ENCODE data around the gene MAP3K5.

MAP3K5 gene

DNA sequence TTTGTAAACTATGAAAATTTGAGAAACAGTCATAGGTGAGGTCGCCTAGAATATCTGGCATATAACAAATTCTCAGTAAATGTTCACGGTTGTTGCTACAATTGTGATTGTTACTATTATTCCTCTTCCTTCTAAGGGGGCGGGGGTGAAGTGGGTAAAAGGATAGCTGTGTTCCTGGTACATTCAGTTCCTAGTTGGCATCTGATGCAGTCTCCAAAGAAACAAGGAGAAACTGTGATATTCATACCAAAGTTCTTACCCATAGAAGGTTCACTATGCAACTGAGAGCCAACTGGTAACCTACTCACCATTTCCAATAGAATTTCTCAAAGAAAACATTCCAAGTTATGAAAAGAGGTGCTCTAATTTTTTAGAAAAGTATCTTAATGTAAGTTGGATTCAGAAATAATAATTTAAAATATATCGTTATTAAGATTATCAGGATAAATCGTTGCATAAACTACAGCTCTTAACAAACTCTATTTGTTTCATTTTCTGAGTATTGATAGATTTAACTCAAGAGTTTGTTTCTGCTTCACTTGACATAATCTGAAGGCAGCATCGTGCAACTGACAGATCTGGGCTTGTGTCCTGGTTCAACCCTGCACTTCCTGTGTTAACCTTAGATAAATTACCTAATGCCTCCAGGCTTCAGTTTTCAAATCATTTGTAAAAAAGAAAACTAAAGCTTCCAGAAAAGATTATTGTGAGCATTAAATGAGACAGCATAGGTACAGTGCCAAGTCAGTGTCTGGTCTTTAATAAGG, 228.7 kb downstream of the MAP3K5 start:
- DNase-seq, result no peak

DNA sequence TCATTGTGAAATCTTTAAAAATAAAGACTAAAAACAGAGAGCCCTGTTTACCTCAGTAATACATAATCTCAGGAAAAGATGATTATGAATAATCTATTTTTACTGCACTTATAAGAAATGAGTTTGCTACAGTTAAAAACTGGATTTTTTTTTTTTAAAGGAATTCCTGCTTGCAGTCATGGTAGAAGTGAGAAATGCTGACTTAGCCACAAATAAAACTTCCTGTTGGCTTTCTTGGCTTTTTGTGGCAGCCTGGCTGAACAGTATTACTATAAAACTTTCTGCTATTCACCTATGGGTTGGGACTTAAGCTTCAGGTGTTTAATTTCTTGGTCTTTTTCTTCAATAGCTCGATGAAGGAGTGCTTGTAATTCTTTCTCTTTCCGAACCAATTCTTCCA, 230.1 kb downstream of the MAP3K5 start:
- DNase-seq, result no peak

DNA sequence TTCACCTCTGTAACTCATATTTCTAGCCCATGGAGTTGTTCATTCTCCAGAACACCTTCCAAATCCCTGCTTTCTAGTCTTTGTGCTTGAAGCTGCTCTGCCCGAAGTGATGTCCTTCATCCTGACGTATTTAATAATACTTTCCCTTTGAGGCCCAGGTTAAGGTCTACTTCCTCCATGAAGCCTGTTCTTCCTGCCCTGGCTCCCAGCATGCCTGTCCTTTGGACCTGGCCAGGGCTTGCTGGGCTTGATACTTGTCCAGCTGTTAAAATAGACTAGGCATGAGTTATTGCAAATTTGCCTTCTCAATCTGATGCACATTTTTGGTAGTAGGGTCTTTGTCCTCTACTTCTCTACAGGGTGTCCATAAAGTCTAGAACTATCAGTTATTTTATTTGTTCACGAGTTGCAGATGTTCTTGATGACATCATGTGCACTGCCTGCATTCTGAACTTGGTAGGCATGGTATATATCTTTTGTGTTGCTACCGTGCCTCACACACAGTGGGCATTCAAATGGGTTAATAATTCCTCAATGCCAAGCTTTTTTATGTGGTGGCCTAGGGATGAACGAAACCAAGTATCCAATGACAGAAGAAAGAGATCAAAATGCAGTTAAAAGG, 239.0 kb downstream of the MAP3K5 start:
- no peak for DNase-seq

GRCh38 chr6:136552054-136552453, 240.2 kb downstream of the MAP3K5 start:
- DNase-seq, result no peak

GRCh38 chr6:136551103-136551502, 241.2 kb downstream of the MAP3K5 start:
- no peak for DNase-seq

DNA sequence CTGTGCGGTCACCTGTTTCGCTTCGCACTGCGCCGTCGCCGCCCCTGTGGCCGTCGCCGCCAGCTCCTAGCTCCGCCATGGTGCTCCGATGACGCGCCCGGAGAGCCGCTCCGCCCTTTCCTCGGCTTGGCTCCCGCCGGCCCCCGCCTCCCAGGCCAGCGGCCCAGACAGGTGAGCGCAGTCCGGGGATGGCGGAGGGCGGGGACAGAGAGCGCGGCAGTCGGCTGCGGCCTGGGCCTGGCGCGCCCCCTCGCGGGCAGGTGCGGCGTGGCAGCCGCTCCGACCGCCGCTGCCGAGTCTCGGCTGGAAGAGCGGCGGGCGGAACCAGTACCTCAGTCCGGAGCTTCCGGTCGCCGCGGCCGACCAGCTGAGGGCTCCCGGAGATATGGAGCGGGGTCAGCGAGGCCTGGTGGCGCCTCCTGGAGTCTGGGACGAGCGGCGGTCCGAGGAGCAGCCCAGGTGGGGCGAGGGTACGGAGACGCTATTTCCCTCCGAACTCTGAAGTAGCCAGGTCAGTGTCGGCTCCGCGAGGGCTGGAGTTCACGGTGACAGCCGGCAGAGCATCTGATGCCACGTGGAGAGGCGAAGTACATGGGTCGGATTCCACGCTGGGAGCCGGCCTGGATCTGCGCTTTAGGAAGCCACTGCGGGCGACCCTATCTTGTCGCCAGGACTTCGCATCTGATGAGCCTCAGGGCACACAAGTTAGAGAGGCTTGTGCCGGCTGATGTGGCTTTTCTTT, 241.8 kb downstream of the MAP3K5 start, which contains the start of gene MAP7:
MAP7 (minus strand) TSS at position 93 of the 742 bp plus-strand sequence; CDS start at position 79, 14 bp downstream.
- no peak for DNase-seq

DNA sequence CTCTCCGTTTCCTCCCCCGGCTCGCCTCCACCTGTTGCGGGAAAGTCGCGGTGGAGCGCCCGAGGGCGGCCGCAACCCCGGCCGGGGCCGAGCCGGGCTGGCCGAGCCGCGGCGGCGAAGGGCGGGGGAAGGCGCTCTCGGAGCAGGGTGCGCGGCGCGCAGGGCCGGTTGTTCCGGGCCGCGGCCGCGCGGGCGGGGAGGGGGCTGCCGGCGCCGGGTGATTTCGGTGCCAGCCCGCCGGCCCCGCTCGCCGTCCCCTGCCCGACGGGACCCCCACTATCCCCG, 242.3 kb downstream of the MAP3K5 start:
- no peak for DNase-seq

- DNase-seq, result no peak
Measured at GRCh38 chr6:136549300-136550044, 242.8 kb downstream of the MAP3K5 start.

GRCh38 chr6:136548582-136549299, 243.5 kb downstream of the MAP3K5 start:
- DNase-seq, result no peak

GRCh38 chr6:136547871-136548270, 244.4 kb downstream of the MAP3K5 start:
- no peak for DNase-seq

DNA sequence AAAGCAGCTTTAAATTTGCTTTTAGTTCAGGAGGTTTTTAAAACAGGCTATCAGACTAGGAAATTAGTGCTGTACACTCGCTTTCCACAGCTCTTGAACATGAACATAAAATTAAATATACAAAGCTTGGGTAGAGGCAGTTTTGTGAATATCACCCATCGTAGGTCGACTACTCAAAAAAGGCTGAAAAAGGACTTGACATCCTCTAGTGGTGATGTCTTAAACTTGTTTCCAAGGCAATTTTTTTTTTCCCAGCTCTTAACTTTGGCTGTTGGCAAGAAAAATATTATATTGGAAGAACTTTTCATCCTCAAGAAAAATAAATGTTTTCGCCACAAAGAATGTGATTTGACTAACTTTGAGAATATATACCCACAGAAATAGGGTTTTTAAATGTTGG, 244.9 kb downstream of the MAP3K5 start:
- DNase-seq, result peak; percentile 39

DNA sequence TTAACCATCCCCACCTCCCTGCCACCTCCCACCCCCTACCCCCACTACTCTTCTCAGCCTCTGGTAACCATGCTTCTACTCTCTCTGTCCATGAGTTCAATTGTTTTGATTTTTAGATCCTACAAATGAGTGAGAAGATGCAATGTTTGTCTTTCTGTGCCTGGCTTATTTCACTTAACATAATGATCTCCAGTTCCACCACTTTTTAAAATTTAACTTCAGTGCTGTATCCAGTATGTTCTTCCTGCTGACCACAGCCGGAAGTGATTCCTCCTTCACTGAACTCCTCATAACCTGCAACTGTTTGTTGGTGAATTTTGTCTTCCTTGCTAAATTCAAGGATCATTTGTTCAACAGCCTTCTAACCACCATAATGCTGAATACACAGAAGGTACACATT, 245.9 kb downstream of the MAP3K5 start:
- no peak for DNase-seq

DNA sequence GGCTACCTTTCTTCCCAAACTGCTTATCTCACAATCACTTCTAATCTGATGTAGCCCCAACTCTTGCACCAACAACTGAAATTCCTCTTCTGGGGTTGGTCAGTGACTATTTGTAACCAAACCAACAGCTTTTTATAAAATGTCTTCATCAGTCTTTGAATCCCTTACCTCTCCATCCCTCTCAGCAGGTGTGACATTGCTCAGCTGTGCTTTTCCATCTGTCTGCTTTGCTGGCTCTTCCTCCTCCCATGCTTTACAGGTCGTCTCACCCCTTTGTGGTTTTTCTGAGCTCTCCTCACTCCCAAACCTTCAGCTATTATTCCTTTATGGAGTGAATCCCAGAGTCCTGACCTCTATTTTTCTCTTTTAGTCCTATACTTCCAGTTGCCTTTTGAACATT, 248.0 kb downstream of the MAP3K5 start:
- DNase-seq, result no peak

- DNase-seq, result no peak
Measured at GRCh38 chr6:136541395-136541794, 250.9 kb downstream of the MAP3K5 start.

GRCh38 chr6:136539967-136540652, 252.2 kb downstream of the MAP3K5 start:
- DNase-seq, result no peak

GRCh38 chr6:136538836-136539235, 253.4 kb downstream of the MAP3K5 start:
- no peak for DNase-seq

GRCh38 chr6:136535880-136536650, 256.2 kb downstream of the MAP3K5 start:
- no peak for DNase-seq

DNA sequence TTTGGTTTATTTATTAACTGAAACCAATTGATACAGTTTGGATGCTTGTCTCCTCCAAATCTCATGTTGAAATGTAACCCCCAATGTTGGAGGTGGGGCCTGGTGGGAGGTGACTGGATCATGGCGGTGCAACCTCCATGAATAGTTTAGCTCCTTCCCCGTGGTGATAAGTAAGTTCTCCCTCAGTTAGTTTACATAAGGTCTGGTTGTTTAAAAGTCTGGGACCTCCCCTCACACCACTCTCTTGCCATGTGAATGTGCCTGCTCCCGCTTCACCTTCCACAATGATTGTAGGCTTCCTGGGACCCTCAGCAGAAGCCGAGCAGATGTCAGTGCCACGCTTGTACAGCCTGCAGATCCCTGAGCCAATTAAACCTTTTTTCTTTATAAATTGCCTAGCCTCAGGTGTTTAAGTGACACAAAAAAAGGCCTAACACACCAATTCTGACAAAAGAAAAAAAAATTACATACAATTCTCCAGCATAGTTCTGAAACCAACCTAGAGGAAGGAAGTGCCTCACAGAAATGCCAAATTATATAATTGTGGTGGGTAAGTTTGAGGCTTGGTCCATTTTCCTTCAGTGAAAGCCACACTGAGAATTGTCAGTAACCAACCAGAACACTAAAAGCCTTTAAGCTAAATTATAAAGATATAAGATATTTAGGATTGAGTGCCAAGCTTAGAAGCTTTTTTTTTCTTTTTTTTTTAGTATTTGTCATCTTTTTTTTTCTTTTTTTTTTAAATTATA, 257.1 kb downstream of the MAP3K5 start:
- DNase-seq, result no peak

GRCh38 chr6:136534268-136534667, 258.0 kb downstream of the MAP3K5 start:
- DNase-seq, result no peak

DNA sequence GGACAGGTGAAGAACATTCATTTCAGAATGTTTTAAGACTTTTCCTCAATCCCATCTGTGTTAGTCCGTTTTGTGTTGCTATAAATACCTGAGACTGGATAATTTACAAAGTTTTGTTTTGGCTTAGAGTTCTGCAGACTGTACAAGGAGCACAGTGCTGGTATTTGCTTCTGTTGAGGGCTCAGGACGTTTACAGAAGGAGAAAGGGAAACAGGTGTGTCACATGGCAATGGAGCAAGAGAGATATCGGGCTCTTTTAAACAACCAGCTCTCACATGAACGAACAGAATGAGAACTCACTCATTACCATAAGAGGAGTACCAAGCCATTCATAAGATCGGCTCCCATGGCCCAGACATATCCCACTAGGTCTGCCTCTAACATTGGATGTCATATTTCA, 258.8 kb downstream of the MAP3K5 start:
- no peak for DNase-seq

- no peak for DNase-seq
Measured at GRCh38 chr6:136532030-136532429, 260.2 kb downstream of the MAP3K5 start.
